Measurements from ENCODE around the gene HS2ST1.

HS2ST1 gene

GRCh38 chr1:87113313-87113712 lies 198.9 kb downstream of the HS2ST1 start:
- DNase-seq (ENCODE audit: low read depth), result no peak

DNA sequence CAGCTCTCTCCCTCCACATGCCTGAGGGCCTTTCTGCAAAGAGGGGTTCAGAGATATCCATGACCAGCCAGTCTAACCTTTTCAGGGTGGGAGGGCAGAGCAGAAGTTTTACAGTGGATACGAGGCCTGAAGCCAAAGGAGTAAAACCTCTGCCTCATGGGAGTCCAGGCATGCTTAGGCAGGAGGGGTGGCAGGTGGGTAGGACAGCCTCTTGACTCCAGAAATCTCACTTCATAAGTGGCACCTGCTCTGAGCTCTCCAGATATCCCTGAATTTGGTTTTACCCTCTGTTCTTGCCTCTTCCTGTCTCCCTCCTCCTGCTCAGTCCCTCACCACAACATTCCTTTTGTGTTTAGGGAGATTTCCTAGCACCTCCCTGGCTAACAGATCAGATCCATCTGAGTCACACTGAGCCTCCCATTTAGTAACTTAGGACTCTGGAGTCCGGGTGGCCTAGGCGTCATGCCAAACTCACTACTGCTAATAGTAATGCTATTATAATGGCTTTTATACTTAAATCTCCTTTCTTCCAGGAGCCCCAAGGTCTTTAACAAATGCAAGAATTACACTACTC lies 201.0 kb downstream of the HS2ST1 start:
- no peak for DNase-seq (ENCODE audit: low read depth)

DNA sequence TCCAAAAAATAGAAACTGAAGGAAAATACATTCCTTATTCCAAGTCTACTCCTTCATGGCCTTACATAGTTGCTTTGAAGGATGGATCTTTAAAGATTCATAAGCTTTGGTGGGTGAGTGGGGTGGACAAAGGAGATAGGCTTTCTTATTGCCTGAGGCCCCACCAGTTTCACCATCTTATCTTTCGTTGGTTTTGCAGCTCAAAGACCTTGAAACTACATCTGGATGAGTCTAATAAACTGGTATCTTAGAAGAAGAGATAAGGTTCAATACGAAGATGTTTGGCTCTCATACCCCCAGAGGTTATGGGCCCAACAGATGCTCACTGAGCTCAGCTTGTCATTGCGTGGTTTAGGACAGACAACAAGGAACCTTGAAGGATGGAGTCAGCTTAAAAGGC lies 201.5 kb downstream of the HS2ST1 start:
- DNase-seq (ENCODE audit: low read depth), result no peak

- no peak for DNase-seq (ENCODE audit: low read depth)
Observed at GRCh38 chr1:87117761-87118368, 203.4 kb downstream of the HS2ST1 start.

- DNase-seq (ENCODE audit: low read depth), result no peak
Observed at GRCh38 chr1:87119541-87120140, 205.2 kb downstream of the HS2ST1 start.

DNA sequence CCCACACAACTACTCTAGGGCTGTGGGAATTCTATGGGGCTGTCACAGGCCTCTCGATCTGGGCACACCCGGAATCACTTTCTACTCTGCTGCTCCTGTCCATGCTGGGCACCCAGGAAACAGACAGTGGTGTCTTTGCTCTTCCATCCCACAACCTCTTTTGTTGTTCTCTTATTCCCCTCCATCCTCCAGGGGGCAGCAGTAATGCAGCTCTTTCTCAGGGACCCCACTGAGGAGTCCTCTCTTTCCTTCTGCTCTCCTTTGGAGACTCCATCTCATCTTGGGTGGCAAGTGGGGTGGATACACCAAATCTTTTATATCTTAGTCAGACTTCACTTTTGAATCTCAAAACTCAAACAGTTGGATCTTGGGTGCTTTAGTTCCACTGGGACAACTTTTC lies 206.3 kb downstream of the HS2ST1 start:
- no peak for DNase-seq (ENCODE audit: low read depth)

- DNase-seq (ENCODE audit: low read depth), result no peak
Observed at GRCh38 chr1:87121711-87122163, 207.3 kb downstream of the HS2ST1 start.

GRCh38 chr1:87122243-87122642 lies 207.8 kb downstream of the HS2ST1 start:
- DNase-seq (ENCODE audit: low read depth), result no peak

GRCh38 chr1:87123610-87124009 lies 209.2 kb downstream of the HS2ST1 start:
- no peak for DNase-seq (ENCODE audit: low read depth)

- no peak for DNase-seq (ENCODE audit: low read depth)
Observed at GRCh38 chr1:87126886-87127505, 212.6 kb downstream of the HS2ST1 start.

GRCh38 chr1:87127581-87127980 lies 213.1 kb downstream of the HS2ST1 start:
- no peak for DNase-seq (ENCODE audit: low read depth)

GRCh38 chr1:87129038-87129437 lies 214.6 kb downstream of the HS2ST1 start:
- no peak for DNase-seq (ENCODE audit: low read depth)

- DNase-seq (ENCODE audit: low read depth), result no peak
Observed at GRCh38 chr1:87129606-87130005, 215.2 kb downstream of the HS2ST1 start.

DNA sequence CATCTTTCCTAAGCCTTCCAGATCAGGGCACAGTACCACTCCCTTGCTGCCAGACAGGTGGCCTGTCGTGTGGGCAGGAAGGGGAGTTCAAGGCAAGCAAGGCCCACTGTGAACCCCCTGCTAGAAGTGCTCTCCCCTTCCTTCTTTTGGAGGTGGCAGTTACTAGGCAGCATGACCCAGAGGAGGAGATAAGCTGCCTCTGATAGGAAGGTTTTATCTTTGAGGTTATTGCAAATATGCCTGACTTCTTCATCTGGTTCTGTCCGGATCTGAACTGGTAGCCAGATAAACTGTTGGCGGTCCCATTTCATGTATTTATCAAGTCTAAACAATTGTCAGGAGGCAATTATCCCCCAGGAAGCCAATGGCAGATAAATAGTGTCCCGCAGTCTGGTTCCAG lies 216.0 kb downstream of the HS2ST1 start:
- DNase-seq (ENCODE audit: low read depth), result no peak

- DNase-seq (ENCODE audit: low read depth), result peak; percentile 25
Observed at GRCh38 chr1:87131809-87132283, 217.4 kb downstream of the HS2ST1 start.

- DNase-seq (ENCODE audit: low read depth), result no peak
Observed at GRCh38 chr1:87132284-87132870, 217.9 kb downstream of the HS2ST1 start.

GRCh38 chr1:87134061-87134460 lies 219.6 kb downstream of the HS2ST1 start:
- no peak for DNase-seq (ENCODE audit: low read depth)

DNA sequence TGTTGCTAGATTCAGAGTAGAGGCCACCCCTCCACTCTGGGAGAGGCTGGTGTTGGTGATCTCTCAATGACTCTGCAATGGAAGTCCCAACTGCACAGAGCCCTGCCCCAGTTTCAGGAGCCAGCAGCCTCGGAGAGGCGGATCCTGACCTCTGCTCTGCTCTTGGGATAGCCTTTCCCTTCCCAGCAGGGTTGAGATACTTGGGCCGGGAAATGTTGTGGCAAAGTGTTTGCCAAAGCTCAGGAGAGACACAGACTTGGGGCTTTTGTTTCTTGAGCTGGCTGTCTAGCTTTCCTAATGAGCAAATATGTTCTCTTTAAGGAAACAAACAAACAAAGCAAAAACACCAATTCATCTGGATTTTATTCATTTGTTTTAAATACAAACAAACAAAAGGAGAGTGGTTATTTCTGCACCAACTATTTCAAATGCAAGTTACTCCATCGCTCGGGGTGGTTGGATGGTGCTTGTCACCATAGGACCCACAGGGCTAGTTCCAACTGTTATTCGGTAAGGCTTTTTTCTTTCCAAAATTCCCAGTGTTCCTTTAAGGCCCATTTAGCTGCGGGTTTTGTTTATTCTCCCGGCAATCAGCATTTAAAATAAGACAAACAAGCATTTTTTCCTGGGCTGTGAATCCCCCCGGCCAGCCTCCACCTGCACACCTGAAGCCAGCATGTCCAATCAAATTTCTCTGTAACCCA lies 220.3 kb downstream of the HS2ST1 start:
- DNase-seq (ENCODE audit: low read depth), result no peak

- DNase-seq (ENCODE audit: low read depth), result no peak
Observed at GRCh38 chr1:87135329-87135712, 220.9 kb downstream of the HS2ST1 start.

- DNase-seq (ENCODE audit: low read depth), result no peak
Observed at GRCh38 chr1:87136607-87137341, 222.3 kb downstream of the HS2ST1 start.

- DNase-seq (ENCODE audit: low read depth), result no peak
Observed at GRCh38 chr1:87137342-87137739, 222.9 kb downstream of the HS2ST1 start.
